ENCODE results near the gene GAS7. TPM values are rescaled to one million over a fixed set of nuclear protein-coding genes. Genes with fewer than 3 reads are reported as not detected.

The GAS7 gene
- total RNA-seq, 1 experiment from 2014 or later, result 4.1 TPM

DNA sequence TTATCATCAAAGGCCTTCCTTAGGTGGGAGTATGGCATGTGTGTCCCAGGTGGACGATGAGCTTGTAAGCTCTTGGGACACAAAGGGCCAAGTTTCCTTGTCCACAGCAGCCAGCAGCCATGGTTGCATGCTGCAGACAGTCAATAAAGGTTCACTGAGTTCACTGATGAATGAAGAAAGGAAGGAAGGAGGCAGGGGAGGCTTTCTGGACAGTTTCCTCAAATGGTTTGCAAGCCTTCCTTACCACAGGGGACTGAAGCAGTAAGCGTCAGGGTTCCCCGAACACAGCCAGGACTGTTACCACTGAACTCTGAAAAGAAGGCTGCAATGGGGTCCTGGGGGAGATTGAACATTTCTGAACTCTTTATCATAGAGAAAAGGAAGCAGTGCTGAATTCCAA lies 111.1 kb downstream of the GAS7 start:
- intact Hi-C loops (cut with micrococcal nuclease), result loop anchor here (10.0 kb wide), 1 partner anchor 137 kb away; no protein-coding TSS in a partner anchor

More for the DNA sequence above, 111.1 kb downstream of the GAS7 start:
- ChIA-PET RAD21 (ENCODE audit: low non-redundant PET in 1 of 2, low total read pairs in 2 of 2, uncharacterized antibody in 2 of 2, unreplicated experiment in 2 of 2) (no interaction called here), POLR2A (no interaction called here), CTCF (no interaction called here)
- Histone ChIP-seq H4K20me1 (ENCODE audit: insufficient read depth) (no peaks in the 10 kb centered on the region), H3K27ac (ENCODE audit: low read depth, low read length) (no peak overlapping the region), H3K9me3 (ENCODE audit: control insufficient read depth in 1 of 2, insufficient read depth in 1 of 2, low read depth in 1 of 2, low read length in 2 of 2) (peaks cover 0 to 6% of the 10 kb centered on the region in 2 experiments; a peak in 1 of 4 replicates), H3K4me3 (replicated peaks in 1 of 2; ENCODE audit: low read depth in 1 of 2, low read length in 2 of 2) (no peak overlapping the region), H3K4me2 (ENCODE audit: low read length) (no peak overlapping the region), H3K27me3 (ENCODE audit: insufficient read depth, low read length) (peaks cover 11% of the 10 kb centered on the region; the same call in 1 of the 2 replicates), H3K36me3 (ENCODE audit: control insufficient read depth in 1 of 2, insufficient read depth in 2 of 2, low read length in 2 of 2) (no peaks in the 10 kb centered on the region), H3K9me2 (ENCODE audit: insufficient read depth) (no peaks in the 10 kb centered on the region), H2AFZ (ENCODE audit: low read depth, low read length, poor library complexity, severe bottlenecking) (no peak overlapping the region), H3K4me1 (ENCODE audit: control insufficient read depth in 1 of 2, insufficient read depth in 2 of 2, low read length in 2 of 2) (peaks cover 10 to 24% of the 10 kb centered on the region in 2 experiments), H3K9ac (ENCODE audit: low read length) (no peak overlapping the region), H3K79me2 (ENCODE audit: insufficient read depth, low read length) (no peaks in the 10 kb centered on the region)
- no peak for TF ChIP-seq POLR2AphosphoS5 (IDR thresholded peaks at IDR 0.05; ENCODE audit: low read depth, low read length)
- no peak for TF ChIP-seq ATF3 (IDR thresholded peaks at IDR 0.05)
- TF ChIP-seq TCF7L2 (IDR thresholded peaks at IDR 0.05; ENCODE audit: borderline replicate concordance, extremely low read depth, insufficient read depth, insufficient read length), result no peak
- no peak for TF ChIP-seq EZH2phosphoT487 (IDR thresholded peaks at IDR 0.05; ENCODE audit: borderline replicate concordance)
- no peak for TF ChIP-seq SP1 (IDR thresholded peaks at IDR 0.05; ENCODE audit: low read depth)
- no peak for TF ChIP-seq EZH2 (IDR thresholded peaks at IDR 0.05)
- no peak for TF ChIP-seq FOSL1 (IDR thresholded peaks at IDR 0.05; ENCODE audit: low read depth)
- no peak for TF ChIP-seq JUND (IDR thresholded peaks at IDR 0.05)
- TF ChIP-seq CBX3 (IDR thresholded peaks at IDR 0.05; ENCODE audit: low read depth), result no peak
- TF ChIP-seq POLR2A (IDR thresholded peaks at IDR 0.05; ENCODE audit: borderline replicate concordance, extremely low read depth, insufficient read depth, insufficient read length), result no peak
- TF ChIP-seq SIN3A (IDR thresholded peaks at IDR 0.05; ENCODE audit: low read depth), result no peak
- TF ChIP-seq ZBTB33 (IDR thresholded peaks at IDR 0.05; ENCODE audit: extremely low read depth, insufficient replicate concordance, low read length), result no peak
- TF ChIP-seq CEBPB (IDR thresholded peaks at IDR 0.05; ENCODE audit: low read depth), result no peak
- TF ChIP-seq SRF (IDR thresholded peaks at IDR 0.05; ENCODE audit: low read depth), result no peak
- TF ChIP-seq, protein P1, sequence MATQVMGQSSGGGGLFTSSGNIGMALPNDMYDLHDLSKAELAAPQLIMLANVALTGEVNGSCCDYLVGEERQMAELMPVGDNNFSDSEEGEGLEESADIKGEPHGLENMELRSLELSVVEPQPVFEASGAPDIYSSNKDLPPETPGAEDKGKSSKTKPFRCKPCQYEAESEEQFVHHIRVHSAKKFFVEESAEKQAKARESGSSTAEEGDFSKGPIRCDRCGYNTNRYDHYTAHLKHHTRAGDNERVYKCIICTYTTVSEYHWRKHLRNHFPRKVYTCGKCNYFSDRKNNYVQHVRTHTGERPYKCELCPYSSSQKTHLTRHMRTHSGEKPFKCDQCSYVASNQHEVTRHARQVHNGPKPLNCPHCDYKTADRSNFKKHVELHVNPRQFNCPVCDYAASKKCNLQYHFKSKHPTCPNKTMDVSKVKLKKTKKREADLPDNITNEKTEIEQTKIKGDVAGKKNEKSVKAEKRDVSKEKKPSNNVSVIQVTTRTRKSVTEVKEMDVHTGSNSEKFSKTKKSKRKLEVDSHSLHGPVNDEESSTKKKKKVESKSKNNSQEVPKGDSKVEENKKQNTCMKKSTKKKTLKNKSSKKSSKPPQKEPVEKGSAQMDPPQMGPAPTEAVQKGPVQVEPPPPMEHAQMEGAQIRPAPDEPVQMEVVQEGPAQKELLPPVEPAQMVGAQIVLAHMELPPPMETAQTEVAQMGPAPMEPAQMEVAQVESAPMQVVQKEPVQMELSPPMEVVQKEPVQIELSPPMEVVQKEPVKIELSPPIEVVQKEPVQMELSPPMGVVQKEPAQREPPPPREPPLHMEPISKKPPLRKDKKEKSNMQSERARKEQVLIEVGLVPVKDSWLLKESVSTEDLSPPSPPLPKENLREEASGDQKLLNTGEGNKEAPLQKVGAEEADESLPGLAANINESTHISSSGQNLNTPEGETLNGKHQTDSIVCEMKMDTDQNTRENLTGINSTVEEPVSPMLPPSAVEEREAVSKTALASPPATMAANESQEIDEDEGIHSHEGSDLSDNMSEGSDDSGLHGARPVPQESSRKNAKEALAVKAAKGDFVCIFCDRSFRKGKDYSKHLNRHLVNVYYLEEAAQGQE (IDR thresholded peaks at IDR 0.05; ENCODE audit: low read depth), result no peak
- TF ChIP-seq, protein P2, sequence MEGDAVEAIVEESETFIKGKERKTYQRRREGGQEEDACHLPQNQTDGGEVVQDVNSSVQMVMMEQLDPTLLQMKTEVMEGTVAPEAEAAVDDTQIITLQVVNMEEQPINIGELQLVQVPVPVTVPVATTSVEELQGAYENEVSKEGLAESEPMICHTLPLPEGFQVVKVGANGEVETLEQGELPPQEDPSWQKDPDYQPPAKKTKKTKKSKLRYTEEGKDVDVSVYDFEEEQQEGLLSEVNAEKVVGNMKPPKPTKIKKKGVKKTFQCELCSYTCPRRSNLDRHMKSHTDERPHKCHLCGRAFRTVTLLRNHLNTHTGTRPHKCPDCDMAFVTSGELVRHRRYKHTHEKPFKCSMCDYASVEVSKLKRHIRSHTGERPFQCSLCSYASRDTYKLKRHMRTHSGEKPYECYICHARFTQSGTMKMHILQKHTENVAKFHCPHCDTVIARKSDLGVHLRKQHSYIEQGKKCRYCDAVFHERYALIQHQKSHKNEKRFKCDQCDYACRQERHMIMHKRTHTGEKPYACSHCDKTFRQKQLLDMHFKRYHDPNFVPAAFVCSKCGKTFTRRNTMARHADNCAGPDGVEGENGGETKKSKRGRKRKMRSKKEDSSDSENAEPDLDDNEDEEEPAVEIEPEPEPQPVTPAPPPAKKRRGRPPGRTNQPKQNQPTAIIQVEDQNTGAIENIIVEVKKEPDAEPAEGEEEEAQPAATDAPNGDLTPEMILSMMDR (IDR thresholded peaks at IDR 0.05 in 2 of 3, conservative IDR thresholded peaks at IDR 0.05 in 1 of 3; ENCODE audit: borderline replicate concordance in 1 of 3, insufficient read depth in 1 of 3, low read depth in 2 of 3, low read length in 2 of 3), result no peak
- TF ChIP-seq, protein P3, sequence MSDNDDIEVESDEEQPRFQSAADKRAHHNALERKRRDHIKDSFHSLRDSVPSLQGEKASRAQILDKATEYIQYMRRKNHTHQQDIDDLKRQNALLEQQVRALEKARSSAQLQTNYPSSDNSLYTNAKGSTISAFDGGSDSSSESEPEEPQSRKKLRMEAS (IDR thresholded peaks at IDR 0.05), result no peak
- TF ChIP-seq EGR1 (IDR thresholded peaks at IDR 0.05; ENCODE audit: low read depth), result no peak
- ATAC-seq (no peak), DNase-seq (ENCODE audit: low read depth, low spot score) (no peak)
- no TSS peak for BruUV-seq (replicated peaks)

Measured in HCT116 (cell line).